ENCODE results near the gene DEGS2.

The DEGS2 gene

DNA sequence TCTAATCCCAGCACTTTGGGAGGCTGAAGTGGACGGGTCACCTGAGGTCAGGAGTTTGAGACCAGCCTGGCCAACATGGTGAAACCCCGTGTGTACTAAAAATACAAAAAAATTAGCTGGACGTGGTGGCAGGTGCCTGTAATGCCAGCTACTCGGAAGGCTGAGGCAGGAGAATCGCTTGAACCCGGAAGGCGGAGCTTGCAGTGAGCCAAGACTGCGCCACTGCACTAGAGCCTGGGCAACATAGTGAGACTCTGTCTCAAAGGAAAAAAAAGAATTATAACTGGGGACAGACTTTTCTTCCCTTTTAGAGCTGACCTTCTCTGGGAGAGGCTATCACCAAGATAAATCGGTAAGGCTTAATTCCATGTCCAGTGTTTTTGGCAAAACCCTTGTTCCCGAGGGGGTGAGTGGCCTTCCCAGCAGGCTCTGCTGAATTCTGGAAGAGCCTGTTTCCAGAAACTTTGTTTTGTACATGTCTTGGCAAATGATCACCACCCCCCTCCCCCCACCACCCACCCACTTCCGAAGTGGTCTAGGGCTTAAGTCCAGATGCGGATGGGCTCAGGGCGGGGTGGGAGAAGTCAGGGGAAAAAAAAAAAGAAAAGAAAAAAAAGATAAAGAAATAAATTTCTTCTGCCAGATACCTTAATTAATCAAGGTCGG is 32.3 kb upstream of the DEGS2 start:
- H3K79me2 ChIP-seq (ENCODE audit: control insufficient read depth, low read length): peaks cover 3% of the 10 kb centered on the region; the same call in 1 of the 2 replicates
- peak overlapping the region; percentile 77 for H3K4me3 ChIP-seq (ENCODE audit: low read length)
- no peaks in the 10 kb centered on the region for H4K20me1 ChIP-seq (ENCODE audit: control insufficient read depth, insufficient read depth, low read depth, low read length)
- no peak overlapping the region for H3K27ac ChIP-seq (ENCODE audit: low read depth, low read length)
- peak overlapping the region; percentile 88 for H3K4me2 ChIP-seq (ENCODE audit: low read length)
- H3K9me3 ChIP-seq (ENCODE audit: control insufficient read depth, insufficient read depth, low read length): no peaks in the 10 kb centered on the region
- H3K4me1 ChIP-seq (ENCODE audit: control insufficient read depth, low read length): peaks cover 16% of the 10 kb centered on the region
- H3F3A ChIP-seq (ENCODE audit: control insufficient read depth, insufficient read depth): no peaks in the 10 kb centered on the region
- no peaks in the 10 kb centered on the region for H3K9me2 ChIP-seq (replicated peaks; ENCODE audit: control insufficient read depth, low read length)
- no peak for TF ChIP-seq EZH2phosphoT487 (IDR thresholded peaks at IDR 0.05; ENCODE audit: borderline replicate concordance, low read length)
- TF ChIP-seq, protein P1, sequence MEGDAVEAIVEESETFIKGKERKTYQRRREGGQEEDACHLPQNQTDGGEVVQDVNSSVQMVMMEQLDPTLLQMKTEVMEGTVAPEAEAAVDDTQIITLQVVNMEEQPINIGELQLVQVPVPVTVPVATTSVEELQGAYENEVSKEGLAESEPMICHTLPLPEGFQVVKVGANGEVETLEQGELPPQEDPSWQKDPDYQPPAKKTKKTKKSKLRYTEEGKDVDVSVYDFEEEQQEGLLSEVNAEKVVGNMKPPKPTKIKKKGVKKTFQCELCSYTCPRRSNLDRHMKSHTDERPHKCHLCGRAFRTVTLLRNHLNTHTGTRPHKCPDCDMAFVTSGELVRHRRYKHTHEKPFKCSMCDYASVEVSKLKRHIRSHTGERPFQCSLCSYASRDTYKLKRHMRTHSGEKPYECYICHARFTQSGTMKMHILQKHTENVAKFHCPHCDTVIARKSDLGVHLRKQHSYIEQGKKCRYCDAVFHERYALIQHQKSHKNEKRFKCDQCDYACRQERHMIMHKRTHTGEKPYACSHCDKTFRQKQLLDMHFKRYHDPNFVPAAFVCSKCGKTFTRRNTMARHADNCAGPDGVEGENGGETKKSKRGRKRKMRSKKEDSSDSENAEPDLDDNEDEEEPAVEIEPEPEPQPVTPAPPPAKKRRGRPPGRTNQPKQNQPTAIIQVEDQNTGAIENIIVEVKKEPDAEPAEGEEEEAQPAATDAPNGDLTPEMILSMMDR (IDR thresholded peaks at IDR 0.05; ENCODE audit: low read depth, low read length, poor library complexity, severe bottlenecking): no peak
- no peaks in the 10 kb centered on the region for H3K27me3 ChIP-seq (ENCODE audit: control insufficient read depth, low read length)
- H3K36me3 ChIP-seq (ENCODE audit: control insufficient read depth, low read length): no peaks in the 10 kb centered on the region

DNA sequence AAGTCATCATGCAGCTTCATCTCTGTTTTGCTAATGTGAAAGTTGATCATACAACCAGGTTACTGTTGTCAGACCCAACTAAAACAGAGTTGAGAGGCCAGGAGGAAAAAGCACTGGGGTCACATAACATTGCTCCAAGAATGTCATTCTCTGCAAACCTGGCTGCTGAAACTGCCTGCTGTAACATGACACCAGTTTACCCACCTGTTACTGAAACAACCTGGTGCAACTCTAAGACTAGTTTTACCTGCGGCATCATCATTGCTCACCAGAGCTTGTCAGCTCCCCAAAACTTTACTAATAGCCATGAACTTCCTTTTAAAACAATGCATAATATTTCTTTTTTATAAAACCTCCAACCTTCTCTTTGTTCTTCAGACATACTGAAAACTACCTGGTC is 30.7 kb upstream of the DEGS2 start:
- H3K27me3 ChIP-seq (ENCODE audit: control insufficient read depth, low read length): no peaks in the 10 kb centered on the region
- H3K4me1 ChIP-seq (ENCODE audit: control insufficient read depth, low read length): peaks cover 16% of the 10 kb centered on the region
- H3K4me2 ChIP-seq (ENCODE audit: low read length): no peak overlapping the region
- TF ChIP-seq, protein P1 (IDR thresholded peaks at IDR 0.05; ENCODE audit: low read depth, low read length, poor library complexity, severe bottlenecking): no peak
- no peak for TF ChIP-seq EZH2phosphoT487 (IDR thresholded peaks at IDR 0.05; ENCODE audit: borderline replicate concordance, low read length)
- H3K4me3 ChIP-seq (ENCODE audit: low read length): no peak overlapping the region
- peaks cover 3% of the 10 kb centered on the region; the same call in 1 of the 2 replicates for H3K79me2 ChIP-seq (ENCODE audit: control insufficient read depth, low read length)
- H3K9me3 ChIP-seq (ENCODE audit: control insufficient read depth, insufficient read depth, low read length): no peaks in the 10 kb centered on the region
- H3K36me3 ChIP-seq (ENCODE audit: control insufficient read depth, low read length): no peaks in the 10 kb centered on the region
- H4K20me1 ChIP-seq (ENCODE audit: control insufficient read depth, insufficient read depth, low read depth, low read length): no peaks in the 10 kb centered on the region
- no peak overlapping the region for H3K27ac ChIP-seq (ENCODE audit: low read depth, low read length)
- no peaks in the 10 kb centered on the region for H3K9me2 ChIP-seq (replicated peaks; ENCODE audit: control insufficient read depth, low read length)
- no peaks in the 10 kb centered on the region for H3F3A ChIP-seq (ENCODE audit: control insufficient read depth, insufficient read depth)

DNA sequence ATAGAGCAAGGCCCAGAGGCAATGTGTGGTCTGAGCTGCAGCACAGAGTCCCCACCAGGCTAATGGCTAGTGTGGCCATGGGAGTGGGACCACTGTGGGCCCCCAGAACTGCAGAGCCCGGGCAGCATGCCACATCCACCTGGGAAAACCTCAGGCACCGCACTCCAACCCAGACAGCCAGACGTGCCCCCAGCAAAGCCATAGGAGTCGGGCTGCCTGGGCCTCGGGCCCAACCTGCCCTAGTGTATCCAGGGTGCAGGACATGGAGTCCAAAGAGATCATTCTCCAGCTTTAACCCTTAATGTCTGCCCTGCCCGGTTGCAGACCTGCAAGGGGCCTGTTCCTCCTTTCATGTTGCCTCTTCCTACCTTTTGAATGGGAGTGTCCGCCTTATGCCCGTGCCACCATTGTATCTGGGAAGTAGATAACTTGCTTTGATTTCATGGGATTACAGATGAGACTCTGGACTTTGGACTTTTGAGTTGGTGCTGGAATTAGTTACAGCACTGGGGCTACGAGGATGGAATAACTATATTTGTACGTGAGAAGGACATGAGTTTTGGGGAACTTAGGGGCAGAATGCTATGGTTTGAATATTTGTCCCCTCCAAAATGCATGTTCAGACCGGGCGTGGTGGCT is 29.1 kb upstream of the DEGS2 start:
- no peaks in the 10 kb centered on the region for H3K36me3 ChIP-seq (ENCODE audit: control insufficient read depth, low read length)
- no peaks in the 10 kb centered on the region for H3K9me2 ChIP-seq (replicated peaks; ENCODE audit: control insufficient read depth, low read length)
- peaks cover 14% of the 10 kb centered on the region for H3K4me1 ChIP-seq (ENCODE audit: control insufficient read depth, low read length)
- H3K9me3 ChIP-seq (ENCODE audit: control insufficient read depth, insufficient read depth, low read length): no peaks in the 10 kb centered on the region
- H3F3A ChIP-seq (ENCODE audit: control insufficient read depth, insufficient read depth): no peaks in the 10 kb centered on the region
- TF ChIP-seq, protein P1 (IDR thresholded peaks at IDR 0.05; ENCODE audit: low read depth, low read length, poor library complexity, severe bottlenecking): no peak
- TF ChIP-seq EZH2phosphoT487 (IDR thresholded peaks at IDR 0.05; ENCODE audit: borderline replicate concordance, low read length): no peak
- no peaks in the 10 kb centered on the region for H4K20me1 ChIP-seq (ENCODE audit: control insufficient read depth, insufficient read depth, low read depth, low read length)
- no peaks in the 10 kb centered on the region for H3K27me3 ChIP-seq (ENCODE audit: control insufficient read depth, low read length)
- no peak overlapping the region for H3K4me2 ChIP-seq (ENCODE audit: low read length)
- H3K4me3 ChIP-seq (ENCODE audit: low read length): no peak overlapping the region
- H3K27ac ChIP-seq (ENCODE audit: low read depth, low read length): no peak overlapping the region
- peaks cover 3% of the 10 kb centered on the region; the same call in 1 of the 2 replicates for H3K79me2 ChIP-seq (ENCODE audit: control insufficient read depth, low read length)
